ENCODE data around the gene RXFP2. TPM values are rescaled to one million over a fixed set of nuclear protein-coding genes. Genes with fewer than 3 reads are reported as not detected.

Gene RXFP2
- total and polyA plus RNA-seq, 2 of the 8 experiments (the other 6 are each of a cell fraction or from before 2014, with no cell fraction given) = not detected

DNA sequence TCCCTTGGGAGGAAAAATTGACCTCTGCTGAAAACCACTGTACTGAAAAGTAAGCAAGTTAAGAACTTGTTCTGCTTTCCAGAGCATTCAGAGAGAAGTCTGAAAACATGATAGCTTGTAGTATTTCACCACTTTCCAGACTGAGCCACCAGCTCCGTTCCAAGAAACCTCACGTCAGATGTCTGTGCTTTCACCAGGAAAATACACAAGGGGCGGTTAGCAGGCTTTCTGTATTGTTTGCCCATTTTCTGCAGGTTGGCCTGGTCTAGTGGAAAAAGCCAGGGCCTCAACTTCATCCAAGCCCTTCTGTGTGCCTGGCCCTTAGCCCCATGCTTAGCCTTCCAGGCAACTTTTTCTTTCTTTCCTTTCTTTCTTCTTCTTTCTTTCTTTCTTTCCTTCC lies 36.4 kb downstream of the RXFP2 start:
- no peak overlapping the region for H2BK15ac ChIP-seq (ENCODE audit: low read length)
- no peaks in the 10 kb centered on the region for H3K79me1 ChIP-seq (ENCODE audit: low read depth, low read length)
- no peak overlapping the region for H3K18ac ChIP-seq (ENCODE audit: extremely low read depth, low read length)
- no peaks in the 10 kb centered on the region for H3K27me3 ChIP-seq (replicated peaks in 1 of 4; ENCODE audit: control insufficient read depth in 3 of 4, extremely low read depth in 1 of 4, insufficient read depth in 3 of 4, low read length in 3 of 4)
- no peak overlapping the region for H4K5ac ChIP-seq (ENCODE audit: insufficient read length, low read depth, low read length)
- H2BK12ac ChIP-seq (ENCODE audit: low read depth, low read length) = no peak overlapping the region
- H3K14ac ChIP-seq (ENCODE audit: insufficient read length) = no peak overlapping the region
- no peak overlapping the region for H3K4me2 ChIP-seq (ENCODE audit: insufficient read depth in 1 of 2, low read depth in 2 of 2, low read length in 2 of 2)
- no peaks in the 10 kb centered on the region for H3K4me1 ChIP-seq (replicated peaks in 1 of 4; ENCODE audit: control insufficient read depth in 3 of 4, insufficient read depth in 4 of 4, low read length in 3 of 4)
- no peaks in the 10 kb centered on the region for H3K79me2 ChIP-seq (ENCODE audit: control insufficient read depth in 1 of 2, insufficient read depth in 2 of 2, low read length in 2 of 2)
- ChIA-PET CTCF (ENCODE audit: partially characterized antibody) (interaction anchor here (0.6 to 1.0 kb wide), 2 partner anchors 51 to 56 kb away, joined by 4 read pairs; no protein-coding TSS in a partner anchor), POLR2A (ENCODE audit: partially characterized antibody) (no interaction called here)
- H3K4ac ChIP-seq (replicated peaks; ENCODE audit: insufficient read length, low read depth, low read length) = no peak overlapping the region
- H2BK5ac ChIP-seq (ENCODE audit: low read depth, low read length) = no peak overlapping the region
- no peak overlapping the region for H2AK5ac ChIP-seq (ENCODE audit: low read depth, low read length)
- H3K23ac ChIP-seq (ENCODE audit: insufficient read length) = no peak overlapping the region
- no peak overlapping the region for H4K91ac ChIP-seq (replicated peaks; ENCODE audit: insufficient read length, low read length)
- no peaks in the 10 kb centered on the region for H4K20me1 ChIP-seq (replicated peaks in 1 of 2; ENCODE audit: control insufficient read depth in 1 of 2, insufficient read depth in 2 of 2, low read length in 2 of 2)
- no peak overlapping the region for H3K27ac ChIP-seq (ENCODE audit: low read depth, low read length)
- H2BK20ac ChIP-seq (ENCODE audit: low read length) = no peak overlapping the region
- H3K23me2 ChIP-seq (ENCODE audit: low read depth, low read length) = no peaks in the 10 kb centered on the region
- H3K9me3 ChIP-seq (ENCODE audit: insufficient read depth in 2 of 2, low read depth in 1 of 2, low read length in 1 of 2) = no peaks in the 10 kb centered on the region
- no peak overlapping the region for H3K4me3 ChIP-seq (ENCODE audit: extremely low read depth in 1 of 4, insufficient read depth in 2 of 4, low read depth in 3 of 4, low read length in 4 of 4)
- FAIRE-seq = no peak
- no peak for DNase-seq (ENCODE audit: low read depth in 1 of 2, low spot score in 2 of 2)
- H3K9ac ChIP-seq (replicated peaks in 1 of 4; ENCODE audit: extremely low read depth in 1 of 4, low read depth in 3 of 4, low read length in 3 of 4) = no peak overlapping the region
- no peak overlapping the region for H3K56ac ChIP-seq (replicated peaks; ENCODE audit: insufficient read length, low read depth, low read length)
- H2AFZ ChIP-seq (ENCODE audit: low read length) = no peak overlapping the region
- no peaks in the 10 kb centered on the region for H3K36me3 ChIP-seq (ENCODE audit: control insufficient read depth in 2 of 4, insufficient read depth in 4 of 4, low read length in 3 of 4)
- WGBS, 2 experiments (ENCODE audit: extremely low coverage in 1 of 2, insufficient coverage in 1 of 2, insufficient read length in 1 of 2, insufficient replicate concordance in 2 of 2, low coverage in 1 of 2, low lambda C conversion rate in 2 of 2, missing lambda C conversion rate in 1 of 2) = 84% methylated on average over 3 of the region's 3 CpGs; no CpG with 5 or more reads in 1 of the 2 experiments
- no peak overlapping the region for H4K8ac ChIP-seq (ENCODE audit: extremely low read depth, insufficient read depth, low read length)
- H2BK120ac ChIP-seq (replicated peaks; ENCODE audit: low read depth, low read length) = no peak overlapping the region
- TF ChIP-seq PHF8 (conservative IDR thresholded peaks at IDR 0.05; ENCODE audit: low read depth, low read length) (no peak), CHD2 (IDR thresholded peaks at IDR 0.05; ENCODE audit: low read length) (no peak), BACH1 (IDR thresholded peaks at IDR 0.05; ENCODE audit: low read length) (no peak), POLR2A (IDR thresholded peaks at IDR 0.05; ENCODE audit: control extremely low read depth in 1 of 2, low read depth in 2 of 2, low read length in 2 of 2) (no peak), RFX5 (IDR thresholded peaks at IDR 0.05; ENCODE audit: borderline replicate concordance, low read depth, low read length) (no peak)
